MM.1S (cell line): ENCODE data around the gene DYNC1I1.

Experiments used
- EZH2 ChIP-seq: fragments of 300-600 bp; sonication (generic); optimal IDR thresholded peaks from 2 replicates; pipeline ENCODE3; 2017; ENCODE audit warnings: low read depth, mild to moderate bottlenecking, antibody characterized with exemption, low read length, mixed read lengths
- EZH2phosphoT487 ChIP-seq: fragments of 300-600 bp; sonication (generic); IDR thresholded peaks from 2 replicates; pipeline ENCODE4 v1.6.1; 2018; ENCODE audit warnings: antibody characterized with exemption, low read length
- TF ChIP-seq, protein P1 (sequence below): fragments of 300-600 bp; sonication (generic); IDR thresholded peaks from 2 replicates; pipeline ENCODE4 v1.5.1; 2016; ENCODE audit warnings: antibody characterized with exemption, low read length, mixed read lengths

- TF ChIP-seq, protein P1, sequence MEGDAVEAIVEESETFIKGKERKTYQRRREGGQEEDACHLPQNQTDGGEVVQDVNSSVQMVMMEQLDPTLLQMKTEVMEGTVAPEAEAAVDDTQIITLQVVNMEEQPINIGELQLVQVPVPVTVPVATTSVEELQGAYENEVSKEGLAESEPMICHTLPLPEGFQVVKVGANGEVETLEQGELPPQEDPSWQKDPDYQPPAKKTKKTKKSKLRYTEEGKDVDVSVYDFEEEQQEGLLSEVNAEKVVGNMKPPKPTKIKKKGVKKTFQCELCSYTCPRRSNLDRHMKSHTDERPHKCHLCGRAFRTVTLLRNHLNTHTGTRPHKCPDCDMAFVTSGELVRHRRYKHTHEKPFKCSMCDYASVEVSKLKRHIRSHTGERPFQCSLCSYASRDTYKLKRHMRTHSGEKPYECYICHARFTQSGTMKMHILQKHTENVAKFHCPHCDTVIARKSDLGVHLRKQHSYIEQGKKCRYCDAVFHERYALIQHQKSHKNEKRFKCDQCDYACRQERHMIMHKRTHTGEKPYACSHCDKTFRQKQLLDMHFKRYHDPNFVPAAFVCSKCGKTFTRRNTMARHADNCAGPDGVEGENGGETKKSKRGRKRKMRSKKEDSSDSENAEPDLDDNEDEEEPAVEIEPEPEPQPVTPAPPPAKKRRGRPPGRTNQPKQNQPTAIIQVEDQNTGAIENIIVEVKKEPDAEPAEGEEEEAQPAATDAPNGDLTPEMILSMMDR = no peak
- TF ChIP-seq EZH2phosphoT487 = no peak
- no peak for TF ChIP-seq EZH2
These were observed 249.2 kb downstream of the DYNC1I1 start for GRCh38 chr7:96021568-96021967.
